ENCODE measurements around the gene TMCO4. TPM values are rescaled to one million over a fixed set of nuclear protein-coding genes. Genes with fewer than 3 reads are reported as not detected.

TMCO4 gene
- polyA plus RNA-seq, 4 donors, result 15.5 to 21.7 (median 19.2) TPM

- no peak for DNase-seq (ENCODE audit: low read depth in 4 of 4, low spot score in 3 of 4)
Measured at GRCh38 chr1:19694298-19694697, 105.4 kb downstream of the TMCO4 start.

DNA sequence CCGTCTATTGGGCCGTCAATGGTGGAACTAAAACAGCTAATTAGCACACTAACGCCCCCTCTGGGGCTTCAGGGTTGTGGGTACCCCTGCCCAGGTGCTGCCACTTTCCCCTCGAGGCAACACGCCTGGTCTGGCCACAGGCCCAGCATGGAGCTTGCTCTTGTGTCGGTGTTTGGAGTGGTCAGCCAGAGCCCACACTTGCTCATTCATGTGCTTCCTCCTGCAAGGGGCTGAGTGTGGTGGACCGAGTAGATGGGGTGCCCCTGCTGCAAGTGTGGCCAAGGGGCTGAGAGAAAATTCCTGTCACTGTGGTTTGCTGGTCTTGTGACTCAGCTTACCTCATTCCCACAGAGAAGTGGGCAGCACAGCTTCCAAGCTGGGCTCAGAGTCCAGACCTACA lies 109.4 kb downstream of the TMCO4 start:
- DNase-seq (ENCODE audit: low read depth in 4 of 4, low spot score in 3 of 4), result no peak

DNA sequence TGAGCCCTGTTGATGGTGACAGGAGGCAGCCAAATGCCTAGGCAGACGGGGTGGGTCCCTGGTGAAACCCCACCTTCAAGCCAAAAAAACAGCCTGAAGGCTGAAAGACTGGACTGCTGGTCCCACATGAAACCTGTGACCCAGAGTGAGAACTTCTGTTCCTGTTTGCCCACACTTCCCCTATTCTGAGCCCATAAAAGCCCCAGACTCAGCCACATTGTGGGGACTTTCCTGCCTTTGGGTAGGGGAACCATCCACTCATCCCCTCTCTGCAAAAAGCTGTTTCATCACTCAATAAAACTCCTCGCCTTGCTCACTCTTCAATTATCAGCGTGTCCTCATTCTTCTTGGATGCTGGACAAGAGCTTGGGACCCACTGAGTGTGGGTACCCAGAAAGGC lies 109.9 kb downstream of the TMCO4 start:
- DNase-seq (ENCODE audit: low read depth in 4 of 4, low spot score in 3 of 4), result no peak

DNA sequence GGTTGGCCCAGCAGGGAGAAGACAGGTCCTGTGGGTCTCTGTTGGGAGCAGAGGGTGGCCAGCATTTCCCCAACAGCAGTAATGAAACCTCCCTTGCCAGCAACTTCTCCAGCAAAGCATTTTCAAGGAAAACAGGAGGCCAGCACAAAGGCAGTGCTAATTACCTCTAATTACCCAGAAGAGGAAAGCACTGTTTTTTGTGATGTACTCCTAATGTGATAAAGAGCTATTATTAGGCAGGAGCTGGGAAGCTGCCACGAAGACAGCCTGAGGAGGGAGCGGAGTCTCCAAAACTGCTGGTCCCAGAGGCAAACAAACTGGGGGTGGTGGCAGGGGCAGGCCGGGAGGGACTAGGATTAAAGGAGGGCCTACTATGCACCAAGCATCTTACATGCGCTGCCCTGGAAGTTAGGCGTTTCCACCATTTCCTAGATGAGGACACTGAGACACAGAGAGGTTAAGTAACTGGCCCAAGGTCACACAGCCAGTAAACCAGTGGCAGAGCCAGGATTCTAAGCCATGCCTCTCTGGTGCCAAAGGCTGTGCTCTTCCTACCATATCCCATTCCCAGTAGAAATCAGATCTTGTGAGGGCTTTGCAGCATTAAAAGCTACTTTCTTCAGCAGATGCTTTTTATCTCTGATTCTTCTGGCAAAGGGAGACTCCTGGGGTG lies 110.5 kb downstream of the TMCO4 start:
- DNase-seq (ENCODE audit: low read depth in 4 of 4, low spot score in 3 of 4), result no peak

DNA sequence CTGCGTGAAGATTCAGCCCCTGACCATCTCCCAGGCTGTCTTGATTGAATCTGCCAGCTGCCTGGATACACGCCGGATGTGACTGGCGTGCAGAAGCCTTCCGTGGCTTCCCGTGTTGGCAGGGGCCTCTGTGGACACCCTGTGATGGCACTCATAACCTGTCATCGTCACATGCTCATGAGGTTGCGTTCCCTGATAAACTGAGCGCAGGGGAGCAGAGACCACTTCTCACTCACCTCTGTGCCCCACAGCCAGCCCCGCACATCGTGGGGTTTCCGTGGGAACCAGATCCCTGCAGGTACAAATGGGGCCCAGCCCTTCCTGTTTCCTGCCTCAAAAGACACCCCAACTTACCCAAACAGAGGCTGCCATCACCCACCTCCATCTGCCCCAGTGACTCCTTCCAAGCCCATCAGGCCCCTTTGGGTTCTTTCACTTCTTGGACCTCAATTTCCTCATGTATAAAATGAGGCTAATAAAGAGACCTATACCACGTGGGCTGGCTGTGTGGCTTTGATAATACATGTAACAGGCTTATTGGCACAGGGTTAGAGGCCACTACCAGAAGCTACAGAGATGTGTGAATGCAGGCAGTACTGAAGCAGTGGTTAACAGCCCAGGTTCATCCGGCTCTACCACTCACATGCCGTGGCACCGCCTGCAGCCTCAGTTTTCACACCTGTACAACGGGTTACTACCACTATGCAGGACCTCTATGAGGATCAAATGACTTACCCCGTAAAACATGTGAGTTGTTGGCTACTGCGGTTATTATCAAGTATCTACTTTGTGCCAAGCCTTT lies 111.5 kb downstream of the TMCO4 start:
- DNase-seq (ENCODE audit: low read depth in 4 of 4, low spot score in 3 of 4), result no peak

- no peak for DNase-seq (ENCODE audit: low read depth in 4 of 4, low spot score in 3 of 4)
Measured at GRCh38 chr1:19687414-19687813, 112.3 kb downstream of the TMCO4 start.

DNA sequence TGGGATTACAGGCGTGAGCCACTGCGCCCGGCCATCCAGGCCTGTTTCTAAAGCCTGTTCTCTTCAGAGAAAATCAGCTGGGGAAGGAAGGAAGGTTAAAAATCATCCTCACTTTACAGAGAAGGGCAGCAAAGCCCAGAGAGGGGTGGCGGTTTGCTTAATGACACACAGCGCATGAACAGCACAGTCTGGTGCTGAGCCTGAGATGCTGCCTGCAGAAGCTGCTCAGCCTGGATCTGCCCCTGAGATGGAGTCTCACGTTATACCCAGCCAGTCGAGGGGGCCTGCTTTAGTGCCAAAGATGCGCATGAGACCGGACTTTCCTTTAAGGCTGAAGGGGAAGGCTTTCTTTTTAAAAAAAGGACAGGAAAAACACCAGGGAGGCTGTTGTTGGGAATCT lies 113.7 kb downstream of the TMCO4 start:
- DNase-seq (ENCODE audit: low read depth in 4 of 4, low spot score in 3 of 4), result no peak

- DNase-seq (ENCODE audit: low read depth in 4 of 4, low spot score in 3 of 4), result no peak
Measured at GRCh38 chr1:19684677-19685076, 115.0 kb downstream of the TMCO4 start.

- no peak for DNase-seq (ENCODE audit: low read depth in 4 of 4, low spot score in 3 of 4)
Measured at GRCh38 chr1:19683351-19683750, 116.4 kb downstream of the TMCO4 start.

GRCh38 chr1:19682901-19683300 lies 116.8 kb downstream of the TMCO4 start:
- no peak for DNase-seq (ENCODE audit: low read depth in 4 of 4, low spot score in 3 of 4)

GRCh38 chr1:19682257-19682656 lies 117.5 kb downstream of the TMCO4 start:
- DNase-seq (ENCODE audit: low read depth in 4 of 4, low spot score in 3 of 4), result no peak

DNA sequence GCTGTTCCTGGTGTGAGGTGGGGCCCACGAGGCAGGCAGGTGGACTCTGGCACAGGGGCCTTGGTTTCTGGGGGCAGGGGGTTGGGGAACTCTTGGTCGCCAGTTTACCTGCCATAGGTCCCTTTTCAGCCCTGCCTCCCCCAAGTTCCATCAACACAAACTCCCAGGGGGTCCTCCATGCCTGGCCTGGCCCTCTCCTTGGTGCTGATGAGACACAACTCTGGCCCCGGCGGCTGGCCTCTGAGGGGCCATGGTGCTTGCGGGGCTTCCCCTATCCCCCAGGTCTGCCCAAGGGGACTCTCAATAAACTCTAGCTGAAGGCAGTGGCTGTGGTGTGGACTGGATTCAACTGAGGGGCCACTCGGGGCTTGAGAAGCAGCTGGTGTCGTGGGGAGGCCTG lies 119.1 kb downstream of the TMCO4 start:
- DNase-seq (ENCODE audit: low read depth in 4 of 4, low spot score in 3 of 4), result no peak

DNA sequence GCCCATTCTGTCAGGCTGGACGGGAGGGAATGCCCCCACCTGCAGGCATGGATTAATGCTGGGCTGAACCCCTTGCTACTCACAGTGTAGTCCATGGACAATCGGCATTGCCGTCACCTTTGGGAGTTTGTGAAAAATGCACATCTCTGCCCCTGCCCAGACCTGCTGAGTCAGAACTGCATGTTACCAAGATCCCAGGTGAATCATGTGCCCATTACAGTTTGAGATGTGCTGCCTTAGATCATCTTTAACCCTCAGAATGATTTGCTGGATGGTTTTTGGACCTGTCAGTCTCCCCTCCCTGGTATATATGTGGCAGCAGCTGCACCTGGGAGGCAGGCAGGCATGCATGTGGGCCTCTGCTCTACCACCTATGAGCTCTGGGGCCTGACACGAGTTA lies 120.0 kb downstream of the TMCO4 start:
- no peak for DNase-seq (ENCODE audit: low read depth in 4 of 4, low spot score in 3 of 4)

DNA sequence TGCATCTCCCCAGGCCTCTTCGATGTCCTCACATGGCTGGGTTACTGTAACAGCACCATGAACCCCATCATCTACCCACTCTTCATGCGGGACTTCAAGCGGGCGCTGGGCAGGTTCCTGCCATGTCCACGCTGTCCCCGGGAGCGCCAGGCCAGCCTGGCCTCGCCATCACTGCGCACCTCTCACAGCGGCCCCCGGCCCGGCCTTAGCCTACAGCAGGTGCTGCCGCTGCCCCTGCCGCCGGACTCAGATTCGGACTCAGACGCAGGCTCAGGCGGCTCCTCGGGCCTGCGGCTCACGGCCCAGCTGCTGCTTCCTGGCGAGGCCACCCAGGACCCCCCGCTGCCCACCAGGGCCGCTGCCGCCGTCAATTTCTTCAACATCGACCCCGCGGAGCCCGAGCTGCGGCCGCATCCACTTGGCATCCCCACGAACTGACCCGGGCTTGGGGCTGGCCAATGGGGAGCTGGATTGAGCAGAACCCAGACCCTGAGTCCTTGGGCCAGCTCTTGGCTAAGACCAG lies 120.7 kb downstream of the TMCO4 start:
- no peak for DNase-seq (ENCODE audit: low read depth in 4 of 4, low spot score in 3 of 4)

GRCh38 chr1:19678493-19678892 lies 121.2 kb downstream of the TMCO4 start:
- no peak for DNase-seq (ENCODE audit: low read depth in 4 of 4, low spot score in 3 of 4)

DNA sequence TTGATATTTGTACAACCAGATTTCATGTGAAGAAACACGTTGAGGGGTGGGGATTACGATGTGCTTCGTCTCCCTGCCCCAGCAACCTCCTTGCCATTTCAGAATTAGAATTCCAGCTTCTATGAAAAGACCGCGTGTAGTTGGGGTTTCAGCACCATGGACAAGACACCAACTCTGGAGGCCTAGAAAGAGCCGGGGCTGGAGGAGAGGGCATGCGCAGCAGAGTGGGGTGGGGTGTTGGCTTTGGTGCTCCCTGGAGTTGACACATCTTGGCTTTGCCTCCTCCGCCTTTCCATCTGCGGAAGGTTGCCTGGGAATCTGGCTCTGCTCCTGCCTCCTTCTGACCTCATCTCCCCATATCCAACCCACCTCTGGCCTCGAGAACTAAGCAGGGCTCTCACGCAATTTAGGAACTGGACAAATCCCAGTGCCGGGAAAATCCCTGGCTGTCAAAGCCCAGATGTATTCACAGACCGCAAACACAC lies 123.2 kb downstream of the TMCO4 start:
- DNase-seq (ENCODE audit: low read depth in 4 of 4, low spot score in 3 of 4), result peak; percentile 44 to 73 (median 60)

GRCh38 chr1:19675797-19676196 lies 123.9 kb downstream of the TMCO4 start:
- no peak for DNase-seq (ENCODE audit: low read depth in 4 of 4, low spot score in 3 of 4)

GRCh38 chr1:19672237-19672636 lies 127.5 kb downstream of the TMCO4 start:
- no peak for DNase-seq (ENCODE audit: low read depth in 4 of 4, low spot score in 3 of 4)

DNA sequence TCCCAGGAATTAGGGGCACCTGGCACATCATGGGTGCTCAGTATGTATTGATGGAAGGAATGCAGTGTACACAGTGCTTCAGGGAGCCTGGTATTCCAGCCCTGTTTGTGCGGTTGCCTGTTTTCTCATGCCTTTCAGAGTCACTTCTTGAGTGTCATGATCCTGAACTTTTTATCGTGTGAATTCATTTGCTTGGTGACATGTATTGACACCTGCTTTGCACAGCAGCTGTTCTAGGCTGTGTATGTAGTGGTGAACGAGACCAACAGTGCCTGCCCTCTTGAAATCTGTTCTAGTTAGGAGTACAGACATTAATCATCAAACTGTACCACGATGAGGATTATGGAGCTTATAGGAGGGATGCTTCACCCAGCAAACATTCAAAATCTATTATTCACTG lies 128.9 kb downstream of the TMCO4 start:
- no peak for DNase-seq (ENCODE audit: low read depth in 4 of 4, low spot score in 3 of 4)

- DNase-seq (ENCODE audit: low read depth in 4 of 4, low spot score in 3 of 4), result no peak
Measured at GRCh38 chr1:19668888-19669287, 130.8 kb downstream of the TMCO4 start.

- DNase-seq (ENCODE audit: low read depth in 4 of 4, low spot score in 3 of 4), result no peak
Measured at GRCh38 chr1:19665496-19666465, 133.9 kb downstream of the TMCO4 start.
